Stimulated activated naive CD4-positive, alpha-beta T cell (primary cell): ENCODE data around the gene LMTK3.

Source experiments
- DNase-seq, 6 experiments: peaks; one replicate each; lab custom pipeline; 2025; lab: John Stamatoyannopoulos, UW

The LMTK3 gene

DNA sequence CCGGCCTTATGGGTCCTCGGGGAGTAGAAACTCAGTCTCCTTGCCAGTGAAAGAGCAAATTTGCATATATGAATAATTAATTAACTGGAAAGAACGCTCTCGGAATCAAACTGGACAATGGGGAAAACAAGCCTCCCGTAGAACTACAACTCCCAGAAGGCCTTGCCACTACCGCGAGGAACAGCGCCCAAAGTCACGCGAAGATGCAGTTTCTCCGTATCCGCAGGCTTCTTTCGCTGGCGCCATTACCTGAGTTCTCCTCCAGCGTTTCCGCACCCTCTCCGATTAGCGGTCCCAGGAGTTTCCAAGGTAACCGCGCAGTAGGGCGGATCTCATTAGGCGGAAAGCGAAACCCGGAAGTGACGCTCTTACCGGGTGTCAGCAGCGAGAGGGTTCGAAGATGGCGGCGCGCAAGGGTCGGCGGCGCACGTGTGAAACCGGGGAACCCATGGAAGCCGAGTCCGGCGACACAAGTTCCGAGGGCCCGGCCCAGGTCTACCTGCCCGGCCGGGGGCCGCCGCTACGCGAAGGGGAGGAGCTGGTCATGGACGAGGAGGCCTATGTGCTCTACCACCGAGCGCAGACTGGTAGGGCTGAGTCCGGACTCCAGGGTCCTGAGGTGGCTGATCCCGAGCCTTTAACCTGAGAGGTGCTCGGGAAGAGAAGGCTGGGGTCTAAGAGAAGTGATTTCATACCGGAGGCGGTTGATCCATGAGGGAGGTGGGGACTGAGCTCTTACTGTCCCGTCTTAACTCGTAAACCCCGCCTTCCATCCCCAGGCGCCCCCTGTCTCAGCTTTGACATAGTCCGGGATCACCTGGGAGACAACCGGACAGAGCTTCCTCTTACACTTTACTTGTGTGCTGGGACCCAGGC, 65.8 kb downstream of the LMTK3 start, which contains the start of gene GRWD1:
Gene GRWD1 (plus strand): TSS at position 378 of the 876 bp plus-strand sequence. CDS start 23 bp downstream, at position 401.
- peak; percentile 82 to 96 (median 93) for DNase-seq

GRCh38 chr19:48445256-48445605, 66.4 kb downstream of the LMTK3 start:
- DNase-seq: peak in 1 of 6 experiments; percentile 51

GRCh38 chr19:48444936-48445200, 66.8 kb downstream of the LMTK3 start:
- DNase-seq: no peak

DNA sequence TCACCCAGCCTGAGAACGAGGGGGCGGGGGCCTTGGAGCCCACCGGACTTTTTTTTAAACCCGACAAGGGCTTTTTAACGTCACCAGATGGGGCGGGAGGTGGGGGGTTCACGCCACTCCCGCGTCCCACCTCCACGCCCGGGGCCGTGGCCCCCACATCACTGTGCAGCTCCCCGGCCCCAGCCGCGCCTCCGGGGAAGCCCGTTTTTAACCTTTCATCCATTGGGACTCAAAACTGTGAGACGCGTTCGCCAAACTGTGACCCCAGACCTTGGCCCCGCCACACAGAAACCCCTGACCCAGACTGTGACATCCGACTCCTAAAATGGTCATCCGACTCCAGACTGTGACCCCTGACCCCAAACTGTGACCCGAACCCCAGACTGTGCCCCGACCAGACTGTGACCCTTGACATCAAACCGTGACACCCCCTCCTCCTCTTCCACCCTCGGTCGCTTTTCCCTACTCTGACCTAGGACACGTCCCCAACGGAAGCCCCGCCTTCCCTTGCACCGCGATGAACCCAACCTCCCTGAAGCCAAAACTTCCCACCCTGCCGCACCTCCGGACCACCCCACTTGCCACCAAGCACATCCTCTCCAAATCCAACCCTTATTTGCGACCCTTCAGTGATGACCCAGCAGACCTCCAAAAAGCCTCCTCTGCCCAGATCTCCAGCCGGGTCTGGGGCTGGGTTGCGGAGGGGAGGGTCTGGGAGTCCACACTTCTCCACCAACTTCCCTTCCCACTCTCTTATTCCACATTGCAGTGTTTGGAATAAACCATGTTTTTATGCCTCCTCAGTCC, 67.3 kb downstream of the LMTK3 start:
- peak in 1 of 6 experiments; percentile 18 for DNase-seq

DNA sequence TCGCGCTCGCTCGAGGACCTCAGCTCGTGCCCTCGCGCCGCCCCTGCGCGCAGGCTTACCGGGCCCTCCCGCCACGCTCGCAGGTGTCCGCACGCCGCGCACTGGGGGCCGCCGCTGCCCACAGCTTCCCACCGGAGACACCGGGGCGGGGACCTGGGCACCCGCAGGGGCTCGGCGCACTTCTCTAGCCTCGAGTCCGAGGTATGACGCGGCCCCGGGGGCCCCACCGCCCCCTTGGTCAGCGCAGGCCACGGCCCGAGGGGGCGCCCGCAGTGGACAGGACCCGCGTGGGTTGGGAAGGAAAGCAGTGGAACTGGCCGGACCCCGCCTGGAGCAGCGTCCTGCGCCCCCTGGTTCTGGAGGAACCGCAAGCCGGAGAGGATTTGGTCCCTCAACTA, 67.9 kb downstream of the LMTK3 start:
- no peak for DNase-seq

DNA sequence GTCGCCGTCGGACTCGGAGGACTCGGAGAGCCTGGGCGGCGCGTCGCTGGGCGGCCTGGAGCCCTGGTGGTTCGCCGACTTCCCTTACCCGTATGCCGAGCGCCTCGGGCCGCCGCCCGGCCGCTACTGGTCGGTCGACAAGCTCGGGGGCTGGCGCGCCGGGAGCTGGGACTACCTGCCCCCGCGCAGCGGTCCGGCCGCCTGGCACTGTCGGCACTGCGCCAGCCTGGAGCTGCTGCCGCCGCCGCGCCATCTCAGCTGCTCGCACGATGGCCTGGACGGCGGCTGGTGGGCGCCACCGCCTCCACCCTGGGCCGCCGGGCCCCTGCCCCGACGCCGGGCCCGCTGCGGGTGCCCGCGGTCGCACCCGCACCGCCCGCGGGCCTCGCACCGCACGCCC, 68.4 kb downstream of the LMTK3 start:
- DNase-seq: peak in 3 of 6 experiments; percentile 9 to 22 (median 15)

GRCh38 chr19:48442116-48443035, 69.3 kb downstream of the LMTK3 start:
- DNase-seq: no peak

DNA sequence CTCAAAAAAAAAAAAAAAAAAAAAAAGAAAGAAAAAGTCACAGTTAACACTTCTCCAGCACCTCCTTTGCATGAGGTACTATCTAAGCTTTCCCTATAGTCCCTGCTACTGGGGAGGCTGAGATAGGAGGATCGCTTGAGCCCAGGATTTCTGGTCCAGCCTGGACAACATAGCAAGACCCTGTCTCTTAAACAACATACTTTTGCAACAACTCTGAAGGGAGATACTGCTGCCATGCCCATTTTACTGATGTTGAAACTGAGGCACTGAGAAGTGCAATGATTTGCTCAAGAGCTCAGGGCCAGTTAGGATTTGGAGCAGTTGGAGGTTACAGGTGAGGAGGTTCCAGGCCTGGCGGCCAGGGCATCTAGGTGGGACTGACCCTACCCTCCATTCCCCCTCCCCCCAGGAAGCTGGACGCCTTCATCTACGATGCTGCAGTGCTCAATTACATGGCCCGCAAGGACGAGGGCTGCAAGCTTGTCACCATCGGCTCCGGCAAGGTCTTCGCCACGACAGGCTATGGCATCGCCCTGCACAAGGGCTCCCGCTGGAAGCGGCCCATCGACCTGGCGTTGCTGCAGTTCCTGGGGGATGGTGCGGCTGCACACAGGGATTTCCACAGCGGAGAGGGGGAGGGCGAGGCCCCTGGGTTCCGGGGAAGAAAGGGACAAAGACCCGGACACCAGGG, 70.1 kb downstream of the LMTK3 start:
- no peak for DNase-seq

DNA sequence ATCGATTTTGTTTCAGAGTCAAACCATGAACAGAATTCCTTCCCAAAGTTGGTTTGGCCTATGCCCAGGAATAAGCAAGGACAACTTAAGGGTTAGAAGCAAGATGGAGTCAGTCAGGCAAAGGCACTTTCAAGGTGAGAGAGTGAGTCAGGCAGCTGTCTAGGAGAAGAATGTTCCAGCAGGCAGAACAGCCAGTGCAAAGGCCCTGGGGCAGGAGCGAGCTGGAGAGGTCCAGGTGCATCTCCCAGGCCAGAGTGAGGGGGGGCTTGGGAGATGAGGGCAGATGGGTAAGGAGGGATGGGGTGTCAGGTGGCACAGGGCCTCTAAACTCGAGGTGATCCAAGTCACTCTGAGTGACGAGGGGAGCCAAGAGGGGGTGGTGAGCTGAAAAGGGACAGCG, 75.0 kb downstream of the LMTK3 start:
- no peak for DNase-seq
